Occipital lobe (tissue), 2 donors: ENCODE measurements around the gene ABCA13. TPM values are rescaled to one million over a fixed set of nuclear protein-coding genes. Genes with fewer than 3 reads are reported as not detected.

ENCODE experiments used
- DNase-seq: peaks from one replicate; lab custom pipeline; 2025; lab: John Stamatoyannopoulos, UW
- total RNA-seq: library from RNA; depleted of rRNA; stranded (reverse); fragments of >200 nt; gene quantifications from one replicate; pipeline ENCODE4 v1.2.3, GENCODE V29; 2014

ABCA13 gene
- total RNA-seq, 1 donor from 2014 or later, result 0.16 TPM

- DNase-seq, result no peak
These were observed 73.6 kb downstream of the ABCA13 start for GRCh38 chr7:48244864-48245271.

GRCh38 chr7:48245751-48246472 lies 74.7 kb downstream of the ABCA13 start:
- DNase-seq, result no peak

GRCh38 chr7:48249166-48249565 lies 77.9 kb downstream of the ABCA13 start:
- no peak for DNase-seq

GRCh38 chr7:48250441-48250951 lies 79.2 kb downstream of the ABCA13 start:
- DNase-seq, result no peak

GRCh38 chr7:48251766-48252165 lies 80.5 kb downstream of the ABCA13 start:
- DNase-seq, result no peak

GRCh38 chr7:48252995-48253394 lies 81.7 kb downstream of the ABCA13 start:
- no peak for DNase-seq

GRCh38 chr7:48255046-48255445 lies 83.8 kb downstream of the ABCA13 start:
- DNase-seq, result no peak

- DNase-seq, result no peak
These were observed 88.4 kb downstream of the ABCA13 start for GRCh38 chr7:48259463-48260280.

- DNase-seq, result no peak
These were observed 90.4 kb downstream of the ABCA13 start for GRCh38 chr7:48261696-48262095.

- no peak for DNase-seq
These were observed 91.5 kb downstream of the ABCA13 start for GRCh38 chr7:48262606-48263310.

- no peak for DNase-seq
These were observed 92.0 kb downstream of the ABCA13 start for GRCh38 chr7:48263311-48263650.

GRCh38 chr7:48269066-48269465 lies 97.8 kb downstream of the ABCA13 start:
- no peak for DNase-seq

- no peak for DNase-seq
These were observed 103.4 kb downstream of the ABCA13 start for GRCh38 chr7:48274662-48275061.

- no peak for DNase-seq
These were observed 108.2 kb downstream of the ABCA13 start for GRCh38 chr7:48279420-48279819.

GRCh38 chr7:48280100-48280499 lies 108.8 kb downstream of the ABCA13 start:
- no peak for DNase-seq

GRCh38 chr7:48285373-48285772 lies 114.1 kb downstream of the ABCA13 start:
- DNase-seq, result no peak

GRCh38 chr7:48286836-48287235 lies 115.6 kb downstream of the ABCA13 start:
- no peak for DNase-seq

- DNase-seq, result no peak
These were observed 118.4 kb downstream of the ABCA13 start for GRCh38 chr7:48289656-48290055.

GRCh38 chr7:48292949-48293348 lies 121.7 kb downstream of the ABCA13 start:
- no peak for DNase-seq

GRCh38 chr7:48295296-48295971 lies 124.2 kb downstream of the ABCA13 start:
- DNase-seq, result no peak

GRCh38 chr7:48296966-48297365 lies 125.7 kb downstream of the ABCA13 start:
- DNase-seq, result no peak

- no peak for DNase-seq
These were observed 127.5 kb downstream of the ABCA13 start for GRCh38 chr7:48298779-48299178.
